Body of pancreas (tissue), 4 donors: ENCODE measurements around the gene F12. TPM values are rescaled to one million over a fixed set of nuclear protein-coding genes. Genes with fewer than 3 reads are reported as not detected.
"Not testable (repeated sequence)": the region's sequence is repeated elsewhere in the genome, so short reads cannot be mapped to it uniquely, and the experiment has no call there.

ENCODE experiments used
- ATAC-seq: fragments of 150-250 bp; one replicate; pipeline ENCODE4 v1.9.1; 2016
- DNase-seq, 4 donors: peaks; one replicate each; pipeline ENCODE4 v3.0.0-alpha.2; 2019
- H3K27ac ChIP-seq, 4 donors: fragments of 200-600 bp; sonication (generic); 1 replicate in 3 of 4; 2 replicates in 1 of 4; pipeline versions ENCODE4 v1.5.1 to v1.6.1; 2016 to 2019; ENCODE audit warnings: mild to moderate bottlenecking in 1 of 4, mixed read lengths in 1 of 4, moderate library complexity in 1 of 4
- H3K27me3 ChIP-seq, 2 donors: fragments of 200-600 bp; sonication (generic); one replicate each; pipeline ENCODE4 v1.6.0; 2016; ENCODE audit warnings: mild to moderate bottlenecking in 1 of 2
- H3K36me3 ChIP-seq, 2 donors: fragments of 200-600 bp; sonication (generic); replicated peaks in 1 of 2; 2 replicates each; pipeline ENCODE4 v1.5.1; 2016; ENCODE audit warnings: low read depth in 2 of 2; ENCODE audit not compliant: insufficient read depth in 1 of 2
- H3K4me1 ChIP-seq: fragments of 200-600 bp; sonication (generic); one replicate; pipeline ENCODE4 v1.6.0; 2016
- H3K4me3 ChIP-seq, 2 donors: fragments of 200-600 bp; sonication (generic); 1 replicate in 1 of 2; 2 replicates in 1 of 2; pipeline ENCODE4 v1.5.1; 2016 to 2019
- H3K9me3 ChIP-seq, 3 donors: fragments of 200-600 bp; sonication (generic); 1 replicate in 2 of 3; 2 replicates in 1 of 3; pipeline ENCODE4 v1.5.1; 2016
- CTCF ChIP-seq, 7 experiments: fragments of 450-650 bp in 4 of 7; fragments of 200-600 bp in 3 of 7; sonication (generic) in 3 of 7; IDR thresholded peaks; one replicate each; pipeline ENCODE4 v1.5.1; 2016 to 2019; ENCODE audit warnings: antibody characterized with exemption in 7 of 7
- POLR2A ChIP-seq, 3 donors: fragments of 450-650 bp; IDR thresholded peaks; one replicate each; pipeline ENCODE4 v1.6.1; 2016; ENCODE audit warnings: antibody characterized with exemption in 3 of 3, mild to moderate bottlenecking in 2 of 3
- WGBS, 2 donors: methylation state at CpG; one replicate each; pipeline ENCODE4 v1.1.5; 2017; 5-methylcytosine and 5-hydroxymethylcytosine counted together
- intact Hi-C: fragments of 100-400 bp; cut with DNase I; formaldehyde crosslinking; loops from one replicate; pipeline ENCODE4 v1.15.1; 2023
- total RNA-seq, 2 donors: library from RNA; depleted of rRNA; stranded (reverse); fragments of >200 nt; gene quantifications; one replicate each; pipeline ENCODE4 v1.1.0, GENCODE V29; 2016

F12 gene
- total RNA-seq, 2 donors from 2014 or later = 0.33 to 4.4 TPM

- DNase-seq = peak in 1 of 4 donors; percentile 17
- intact Hi-C loops = no loop called here
These were observed 15.9 kb upstream of the F12 start for GRCh38 chr5:177425196-177425800.

GRCh38 chr5:177423671-177424070 lies 14.3 kb upstream of the F12 start:
- no peaks in the 10 kb centered on the region for H3K27me3 ChIP-seq
- WGBS, 2 donors = 59 to 62% methylated on average over 2 of the region's 2 CpGs
- intact Hi-C loops = no loop called here
- H3K36me3 ChIP-seq = no peaks in the 10 kb centered on the region
- H3K9me3 ChIP-seq = no peaks in the 10 kb centered on the region
- peaks cover 23% of the 10 kb centered on the region for H3K4me1 ChIP-seq
- no peak for DNase-seq
- no peak for ATAC-seq
- no peak overlapping the region for H3K4me3 ChIP-seq
- no peak overlapping the region for H3K27ac ChIP-seq
- TF ChIP-seq CTCF (IDR thresholded peaks at IDR 0.05) (no peak), POLR2A (IDR thresholded peaks at IDR 0.05) (no peak)

More at GRCh38 chr5:177425196-177425800, 15.9 kb upstream of the F12 start:
- no peak for ATAC-seq
- peak overlapping the region; percentile 81 to 96 (median 93) for H3K27ac ChIP-seq
- H3K36me3 ChIP-seq = no peaks in the 10 kb centered on the region
- H3K9me3 ChIP-seq = no peaks in the 10 kb centered on the region
- TF ChIP-seq CTCF (IDR thresholded peaks at IDR 0.05) (no peak), POLR2A (IDR thresholded peaks at IDR 0.05) (no peak)
- WGBS, 2 donors = 37 to 46% methylated on average over 13 of the region's 13 CpGs
- no peak overlapping the region for H3K4me3 ChIP-seq
- H3K27me3 ChIP-seq = no peaks in the 10 kb centered on the region
- peaks cover 23% of the 10 kb centered on the region for H3K4me1 ChIP-seq

- WGBS, 2 donors = 71 to 77% methylated on average over 6 of the region's 6 CpGs
- Histone ChIP-seq H3K27ac (no peak overlapping the region), H3K4me3 (no peak overlapping the region), H3K27me3 (no peaks in the 10 kb centered on the region), H3K36me3 (no peaks in the 10 kb centered on the region), H3K4me1 (peaks cover 6% of the 10 kb centered on the region), H3K9me3 (no peaks in the 10 kb centered on the region)
- TF ChIP-seq CTCF (IDR thresholded peaks at IDR 0.05) = no peak
- TF ChIP-seq POLR2A (IDR thresholded peaks at IDR 0.05) = no peak
- intact Hi-C loops = no loop called here
- DNase-seq = no peak
- no peak for ATAC-seq
These were observed 11.9 kb upstream of the F12 start for GRCh38 chr5:177421062-177421798.

DNA sequence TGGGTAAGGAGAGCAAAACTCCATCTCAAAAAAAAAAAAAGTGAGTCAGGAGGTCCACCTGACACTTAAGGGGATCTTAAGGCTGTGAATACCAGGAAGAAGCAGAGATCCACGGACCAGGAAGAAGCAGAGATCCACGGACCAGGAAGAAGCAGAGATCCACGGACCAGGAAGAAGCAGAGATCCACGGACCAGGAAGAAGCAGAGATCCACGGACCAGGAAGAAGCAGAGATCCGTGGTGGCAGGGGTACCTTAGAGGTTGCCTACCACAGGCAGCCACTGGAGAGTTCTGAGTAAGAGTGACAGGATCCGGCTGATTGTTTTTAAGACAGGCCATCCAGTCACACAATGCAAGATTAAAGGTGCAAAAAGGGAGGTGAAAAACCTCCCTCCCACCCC lies 11.1 kb upstream of the F12 start:
- H3K4me1 ChIP-seq, intact Hi-C loops, DNase-seq, H3K27ac ChIP-seq, ATAC-seq, H3K27me3 ChIP-seq, H3K9me3 ChIP-seq, H3K4me3 ChIP-seq, H3K36me3 ChIP-seq: not testable (repeated sequence)
- 50 to 56% methylated on average over 7 of the region's 7 CpGs for WGBS, 2 donors

- H3K27ac ChIP-seq = no peak overlapping the region
- TF ChIP-seq CTCF (IDR thresholded peaks at IDR 0.05) (no peak), POLR2A (IDR thresholded peaks at IDR 0.05) (no peak)
- H3K4me3 ChIP-seq = no peak overlapping the region
- DNase-seq (no peak), ATAC-seq (no peak)
- H3K9me3 ChIP-seq = no peaks in the 10 kb centered on the region
- H3K27me3 ChIP-seq = no peaks in the 10 kb centered on the region
- 77 to 78% methylated on average over 3 of the region's 3 CpGs for WGBS, 2 donors
- intact Hi-C loops = no loop called here
- no peaks in the 10 kb centered on the region for H3K36me3 ChIP-seq
- H3K4me1 ChIP-seq = no peaks in the 10 kb centered on the region
These were observed 9.7 kb upstream of the F12 start for GRCh38 chr5:177419046-177419445.

DNA sequence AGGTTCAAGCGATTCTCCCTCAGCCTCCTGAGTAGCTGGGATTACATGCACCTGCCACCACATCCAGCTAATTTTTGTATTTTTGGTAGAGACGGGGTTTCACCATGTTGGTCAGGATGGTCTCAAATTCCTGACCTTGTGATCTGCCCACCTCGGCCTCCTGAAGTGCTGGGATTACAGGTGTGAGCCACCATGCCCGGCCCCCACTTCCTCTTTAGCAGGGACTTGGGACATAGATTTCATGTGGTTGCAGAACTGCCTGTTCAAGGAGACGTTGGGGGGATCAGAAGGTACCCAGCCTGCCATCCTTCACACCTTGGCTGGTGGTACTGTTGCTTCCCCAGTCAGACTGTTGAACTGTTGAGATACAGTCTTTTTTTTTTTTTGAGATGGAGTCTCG lies 7.7 kb upstream of the F12 start:
- 69 to 74% methylated on average over 6 of the region's 6 CpGs for WGBS, 2 donors
- DNase-seq, H3K9me3 ChIP-seq, H3K27me3 ChIP-seq, ATAC-seq, intact Hi-C loops, H3K36me3 ChIP-seq, H3K4me1 ChIP-seq, H3K27ac ChIP-seq, H3K4me3 ChIP-seq: not testable (repeated sequence)
